DOHH2 (cell line): ENCODE measurements around the gene IL10.
"Not testable (repeated sequence)": the region's sequence is repeated elsewhere in the genome, so short reads cannot be mapped to it uniquely, and the experiment has no call there.

Experiments used
- H3F3A ChIP-seq: fragments of 200-600 bp; sonication (generic), shearing (Covaris generic); 2 replicates; pipeline ENCODE4 v1.6.0; 2016; ENCODE audit warnings: antibody characterized with exemption, mild to moderate bottlenecking; ENCODE audit not compliant: control insufficient read depth, insufficient read depth
- H3K27ac ChIP-seq: fragments of 200-600 bp; sonication (generic); 2 replicates; pipeline ENCODE4 v1.5.1; 2014; ENCODE audit warnings: low read depth, mild to moderate bottlenecking, low read length, moderate library complexity
- H3K27me3 ChIP-seq: fragments of 200-600 bp; sonication (generic); 2 replicates; pipeline ENCODE4 v1.6.1; 2014; ENCODE audit warnings: mild to moderate bottlenecking, low read length, mixed read lengths; ENCODE audit not compliant: control insufficient read depth
- H3K36me3 ChIP-seq: fragments of 200-600 bp; sonication (generic); 2 replicates; pipeline ENCODE4 v1.6.1; 2014; ENCODE audit warnings: mild to moderate bottlenecking, low read length, moderate library complexity, mixed read lengths; ENCODE audit not compliant: control insufficient read depth
- H3K4me1 ChIP-seq: fragments of 200-600 bp; sonication (generic); 2 replicates; pipeline ENCODE4 v1.6.1; 2014; ENCODE audit warnings: mild to moderate bottlenecking, low read length, mixed read lengths; ENCODE audit not compliant: control insufficient read depth
- H3K4me2 ChIP-seq: fragments of 200-600 bp; sonication (generic); 2 replicates; pipeline ENCODE4 v1.6.0; 2014; ENCODE audit warnings: mild to moderate bottlenecking, low read length, moderate library complexity
- H3K4me3 ChIP-seq: fragments of 200-600 bp; sonication (generic); 2 replicates; pipeline ENCODE4 v1.5.1; 2014; ENCODE audit warnings: mild to moderate bottlenecking, low read length, mixed read lengths
- H3K79me2 ChIP-seq: fragments of 200-600 bp; sonication (generic); 2 replicates; pipeline ENCODE4 v1.6.1; 2014; ENCODE audit warnings: mild to moderate bottlenecking, low read length, mixed read lengths; ENCODE audit not compliant: control insufficient read depth
- H3K9me2 ChIP-seq: fragments of 200-600 bp; sonication (generic); replicated peaks from 2 replicates; pipeline ENCODE4 v1.6.1; 2014; ENCODE audit warnings: mild to moderate bottlenecking, low read length, mixed read lengths; ENCODE audit not compliant: control insufficient read depth
- H3K9me3 ChIP-seq: fragments of 200-600 bp; sonication (generic); 2 replicates; pipeline ENCODE4 v1.6.1; 2014; ENCODE audit warnings: antibody characterized with exemption, low read length, mixed read lengths; ENCODE audit not compliant: control insufficient read depth, insufficient read depth
- H4K20me1 ChIP-seq: fragments of 200-600 bp; sonication (generic); 2 replicates; pipeline ENCODE4 v1.6.0; 2014; ENCODE audit warnings: low read depth, mild to moderate bottlenecking, antibody characterized with exemption, low read length, moderate library complexity; ENCODE audit not compliant: control insufficient read depth, insufficient read depth
- CTCF ChIP-seq: fragments of 200-600 bp; sonication (generic); IDR thresholded peaks from one replicate; pipeline ENCODE4 v1.5.1; 2014; ENCODE audit warnings: antibody characterized with exemption, mild to moderate bottlenecking, low read depth, low read length; ENCODE audit not compliant: poor library complexity, severe bottlenecking
- EZH2phosphoT487 ChIP-seq: fragments of 200-600 bp; sonication (generic); IDR thresholded peaks from 2 replicates; pipeline ENCODE4 v1.6.1; 2017; ENCODE audit warnings: borderline replicate concordance, mild to moderate bottlenecking, antibody characterized with exemption, low read length, moderate library complexity, mixed read lengths

Gene IL10

GRCh38 chr1:206769304-206769731 lies 3.0 kb downstream of the IL10 start:
- no peaks in the 10 kb centered on the region for H3K9me3 ChIP-seq
- no peak for TF ChIP-seq CTCF
- TF ChIP-seq EZH2phosphoT487, result no peak
- H3K4me1 ChIP-seq, result no peaks in the 10 kb centered on the region
- no peaks in the 10 kb centered on the region for H3K9me2 ChIP-seq
- no peaks in the 10 kb centered on the region for H3F3A ChIP-seq
- no peaks in the 10 kb centered on the region for H3K79me2 ChIP-seq
- no peaks in the 10 kb centered on the region for H3K36me3 ChIP-seq
- H4K20me1 ChIP-seq, result no peaks in the 10 kb centered on the region
- H3K27ac ChIP-seq, result no peak overlapping the region
- no peak overlapping the region for H3K4me3 ChIP-seq
- no peak overlapping the region for H3K4me2 ChIP-seq
- H3K27me3 ChIP-seq, result peaks cover 84% of the 10 kb centered on the region

DNA sequence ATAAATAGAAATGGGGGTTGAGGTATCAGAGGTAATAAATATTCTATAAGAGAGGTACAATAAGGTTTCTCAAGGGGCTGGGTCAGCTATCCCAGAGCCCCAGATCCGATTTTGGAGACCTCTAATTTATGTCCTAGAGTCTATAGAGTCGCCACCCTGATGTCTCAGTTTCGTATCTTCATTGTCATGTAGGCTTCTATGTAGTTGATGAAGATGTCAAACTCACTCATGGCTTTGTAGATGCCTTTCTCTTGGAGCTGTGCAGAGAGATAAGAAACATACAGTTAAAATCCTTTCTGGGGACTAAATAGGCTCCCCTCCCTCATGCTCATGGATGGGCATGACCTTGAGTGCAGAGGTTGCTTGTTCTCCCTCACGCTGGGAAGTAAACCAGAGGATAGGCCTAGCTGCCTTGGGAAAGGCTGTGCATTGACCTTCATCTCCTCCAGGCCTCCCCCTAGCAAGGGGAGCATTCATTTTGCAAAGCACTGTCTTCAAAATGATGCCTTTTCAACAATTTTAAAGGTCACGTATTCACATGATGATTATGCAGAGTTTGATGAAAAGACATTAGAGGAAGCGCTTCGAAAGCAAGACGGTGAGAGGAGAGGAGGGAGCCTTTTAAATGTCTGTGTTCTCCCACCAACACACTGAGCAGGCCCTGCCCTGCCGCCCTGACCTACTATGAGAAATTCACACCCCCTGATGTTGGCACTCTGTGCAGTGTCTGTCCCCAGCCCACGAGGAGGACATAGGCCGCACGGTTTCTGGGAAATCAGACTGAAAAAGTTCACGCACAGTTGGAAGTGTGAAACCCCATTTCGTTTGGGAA lies 3.6 kb downstream of the IL10 start:
- H3K27me3 ChIP-seq, result peaks cover 82% of the 10 kb centered on the region

DNA sequence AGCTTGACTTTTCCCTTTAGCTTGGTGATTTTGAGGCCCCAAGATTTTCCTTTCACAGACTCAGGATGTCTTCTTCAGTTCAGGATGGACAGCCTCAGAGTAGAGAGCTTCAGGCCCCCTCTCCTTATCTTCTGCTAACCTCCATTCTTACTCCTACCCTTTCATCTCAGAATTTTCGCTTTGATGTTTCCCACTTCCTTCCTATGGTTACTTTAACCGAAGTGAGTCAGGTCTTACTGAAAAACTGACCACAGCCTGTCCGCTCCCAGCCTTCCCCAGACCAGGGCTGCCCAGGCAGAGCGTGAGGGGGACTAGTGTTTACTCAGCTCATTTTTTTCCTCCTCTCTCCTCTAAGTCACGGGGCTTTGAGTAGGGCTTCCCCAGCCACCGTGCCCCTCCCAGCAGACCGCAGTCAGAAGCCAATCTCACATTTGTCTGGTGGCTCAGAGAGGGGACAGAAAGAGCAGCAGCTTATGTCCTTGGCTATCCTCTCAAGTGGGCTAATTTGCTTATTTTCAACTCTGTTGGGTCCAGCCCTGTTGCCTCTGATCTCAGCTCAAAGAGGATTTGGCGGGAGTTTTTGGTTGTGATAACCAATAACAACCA lies 5.9 kb downstream of the IL10 start:
- Histone ChIP-seq H4K20me1 (no peaks in the 10 kb centered on the region), H3K4me1 (no peaks in the 10 kb centered on the region), H3K27me3 (peaks cover 66% of the 10 kb centered on the region), H3K9me2 (no peaks in the 10 kb centered on the region), H3K4me2 (no peak overlapping the region), H3K27ac (no peak overlapping the region), H3K4me3 (no peak overlapping the region), H3K9me3 (no peaks in the 10 kb centered on the region), H3K79me2 (no peaks in the 10 kb centered on the region), H3K36me3 (no peaks in the 10 kb centered on the region), H3F3A (no peaks in the 10 kb centered on the region)
- TF ChIP-seq EZH2phosphoT487 (no peak), CTCF (no peak)

More for the DNA sequence above, 3.6 kb downstream of the IL10 start:
- no peak for TF ChIP-seq EZH2phosphoT487
- no peak for TF ChIP-seq CTCF
- Histone ChIP-seq H3K36me3 (no peaks in the 10 kb centered on the region), H3K9me2 (no peaks in the 10 kb centered on the region), H3K4me1 (no peaks in the 10 kb centered on the region), H3K4me2 (no peak overlapping the region), H3K4me3 (no peak overlapping the region), H3K27ac (no peak overlapping the region), H4K20me1 (no peaks in the 10 kb centered on the region), H3K79me2 (no peaks in the 10 kb centered on the region), H3K9me3 (no peaks in the 10 kb centered on the region), H3F3A (no peaks in the 10 kb centered on the region)

DNA sequence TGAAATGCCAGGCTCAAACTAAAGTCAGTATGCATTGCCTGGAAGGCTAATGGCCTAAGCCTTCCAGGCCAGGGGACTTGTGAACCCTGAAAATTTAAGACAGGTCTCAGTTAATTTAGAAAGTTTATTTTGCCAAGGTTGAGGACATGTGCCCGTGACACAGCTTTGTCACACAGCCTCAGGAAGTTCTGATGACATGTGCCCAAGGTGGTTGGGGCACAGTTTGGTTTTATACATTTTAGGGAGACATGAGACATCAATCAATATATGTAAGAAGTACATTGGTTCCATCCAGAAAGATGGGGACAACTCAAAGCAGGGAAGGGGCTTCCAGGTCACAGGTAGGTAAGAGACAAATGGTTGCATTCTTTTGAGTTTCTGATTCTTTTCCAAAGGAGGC lies 6.5 kb downstream of the IL10 start:
- not testable (repeated sequence) for H3K4me3 ChIP-seq, H4K20me1 ChIP-seq, H3K4me2 ChIP-seq, H3K9me2 ChIP-seq, H3F3A ChIP-seq, H3K9me3 ChIP-seq, H3K4me1 ChIP-seq, H3K36me3 ChIP-seq, H3K27ac ChIP-seq, H3K79me2 ChIP-seq
- H3K27me3 ChIP-seq, result peaks cover 64% of the 10 kb centered on the region

- not testable (repeated sequence) for H3F3A ChIP-seq, H3K27ac ChIP-seq, H3K4me1 ChIP-seq, H4K20me1 ChIP-seq, H3K36me3 ChIP-seq, H3K79me2 ChIP-seq, H3K4me3 ChIP-seq, H3K9me2 ChIP-seq, H3K4me2 ChIP-seq, H3K9me3 ChIP-seq
- peaks cover 48% of the 10 kb centered on the region for H3K27me3 ChIP-seq
Measured at GRCh38 chr1:206762741-206763364, 9.4 kb downstream of the IL10 start.
